Activated naive CD8-positive, alpha-beta T cell treated with anti-CD3 and anti-CD28 coated beads, Interleukin-2, amount 50 U/mL, for 24 hours (primary cell): ENCODE measurements around the gene ADGRG6.

Source experiments
- ATAC-seq: fragments of 150-1000 bp; cut with Tn5 transposase; one replicate; pipeline ENCODE4 v1.10.0; 2021
- DNase-seq: peaks from one replicate; pipeline ENCODE4 v3.0.0; 2021
- H3K27ac Mint-ChIP-seq: one replicate; pipeline ENCODE4 v1.8.0; 2021; ENCODE audit warnings: mild to moderate bottlenecking, mixed read lengths
- H3K27me3 Mint-ChIP-seq: one replicate; pipeline ENCODE4 v1.8.0; 2021; ENCODE audit warnings: mixed read lengths
- H3K36me3 Mint-ChIP-seq: one replicate; pipeline ENCODE4 v1.8.0; 2021; ENCODE audit warnings: low read depth, mixed read lengths
- H3K4me1 Mint-ChIP-seq: one replicate; pipeline ENCODE4 v1.8.0; 2021; ENCODE audit warnings: mixed read lengths
- H3K4me3 Mint-ChIP-seq: one replicate; pipeline ENCODE4 v1.8.0; 2021; ENCODE audit warnings: mild to moderate bottlenecking, moderate library complexity, mixed read lengths
- H3K9me3 Mint-ChIP-seq: one replicate; pipeline ENCODE4 v1.8.0; 2021; ENCODE audit warnings: mixed read lengths

ADGRG6 gene

DNA sequence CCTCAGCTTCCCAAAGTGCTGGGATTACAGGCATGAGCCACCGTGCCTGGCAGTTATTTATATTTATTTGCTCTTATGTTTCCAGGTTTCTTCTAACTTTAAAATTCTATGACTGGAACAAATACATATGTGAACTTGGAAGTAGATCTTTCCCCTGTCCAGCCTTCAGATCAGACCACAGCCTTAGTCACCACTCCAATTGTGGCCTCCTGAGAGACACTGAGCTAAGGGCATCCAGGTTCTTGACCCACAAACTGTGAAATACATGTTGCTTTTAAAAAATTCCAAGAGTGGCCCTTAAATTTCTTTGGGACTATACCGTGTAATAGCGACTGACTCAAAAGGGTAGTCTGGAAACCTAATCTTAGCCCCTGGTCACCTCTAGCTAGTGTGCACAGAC lies 1.5 kb upstream of the ADGRG6 start:
- H3K4me3 Mint-ChIP-seq, result no peak overlapping the region
- DNase-seq (no peak), ATAC-seq (no peak)
- no peaks in the 10 kb centered on the region for H3K9me3 Mint-ChIP-seq
- peaks cover 22% of the 10 kb centered on the region for H3K27me3 Mint-ChIP-seq
- peaks cover 13% of the 10 kb centered on the region for H3K4me1 Mint-ChIP-seq
- H3K36me3 Mint-ChIP-seq, result no peaks in the 10 kb centered on the region
- H3K27ac Mint-ChIP-seq, result no peak overlapping the region

DNA sequence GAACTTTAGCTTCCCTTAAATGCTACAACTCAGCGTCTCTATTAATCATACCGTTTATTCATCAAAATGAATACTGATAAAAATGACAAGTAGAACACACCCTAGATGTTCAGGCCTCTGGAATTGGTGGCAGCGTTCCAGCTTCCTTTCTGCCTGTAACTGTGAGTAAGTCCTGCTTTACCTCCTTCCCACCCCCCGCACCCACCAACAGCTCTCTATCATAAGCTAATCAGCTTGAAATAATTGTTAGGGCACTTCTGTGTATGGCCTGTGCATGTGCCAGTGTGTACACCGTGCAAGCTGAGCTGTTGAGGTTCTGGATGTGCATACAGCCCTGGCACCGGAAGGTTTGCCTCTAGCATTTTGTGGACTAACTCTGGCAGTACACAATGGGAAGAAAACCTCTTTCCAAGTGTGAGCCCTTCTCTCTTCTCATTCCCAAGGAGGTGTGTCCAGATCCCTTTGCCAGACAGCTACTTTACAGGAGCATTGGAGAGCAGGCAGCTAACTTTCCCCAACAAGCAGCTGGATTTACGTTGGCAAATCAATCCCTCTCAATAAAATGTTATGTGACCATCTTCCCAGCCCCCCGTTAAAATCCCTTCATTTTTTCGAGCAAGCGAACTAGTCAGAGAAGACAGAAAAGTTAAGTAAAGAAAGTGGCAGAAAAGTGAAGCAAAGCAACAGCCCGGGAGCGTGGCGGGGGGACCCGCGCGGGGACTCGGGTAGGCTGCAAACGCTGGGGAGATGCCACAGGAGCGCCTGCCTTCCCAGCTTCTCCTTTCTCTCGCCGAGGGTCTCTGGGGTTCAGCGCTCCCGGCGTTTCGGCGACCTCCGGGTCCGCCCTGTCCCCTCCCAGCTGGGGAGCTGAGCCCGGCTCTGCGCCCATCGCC lies 803 bp upstream of the ADGRG6 start:
- H3K4me1 Mint-ChIP-seq, result peaks cover 13% of the 10 kb centered on the region
- no peaks in the 10 kb centered on the region for H3K9me3 Mint-ChIP-seq
- H3K4me3 Mint-ChIP-seq, result peak overlapping the region; percentile 78
- no peak for DNase-seq
- ATAC-seq, result peak; percentile 11
- H3K27me3 Mint-ChIP-seq, result peaks cover 22% of the 10 kb centered on the region
- H3K27ac Mint-ChIP-seq, result no peak overlapping the region
- H3K36me3 Mint-ChIP-seq, result no peaks in the 10 kb centered on the region

DNA sequence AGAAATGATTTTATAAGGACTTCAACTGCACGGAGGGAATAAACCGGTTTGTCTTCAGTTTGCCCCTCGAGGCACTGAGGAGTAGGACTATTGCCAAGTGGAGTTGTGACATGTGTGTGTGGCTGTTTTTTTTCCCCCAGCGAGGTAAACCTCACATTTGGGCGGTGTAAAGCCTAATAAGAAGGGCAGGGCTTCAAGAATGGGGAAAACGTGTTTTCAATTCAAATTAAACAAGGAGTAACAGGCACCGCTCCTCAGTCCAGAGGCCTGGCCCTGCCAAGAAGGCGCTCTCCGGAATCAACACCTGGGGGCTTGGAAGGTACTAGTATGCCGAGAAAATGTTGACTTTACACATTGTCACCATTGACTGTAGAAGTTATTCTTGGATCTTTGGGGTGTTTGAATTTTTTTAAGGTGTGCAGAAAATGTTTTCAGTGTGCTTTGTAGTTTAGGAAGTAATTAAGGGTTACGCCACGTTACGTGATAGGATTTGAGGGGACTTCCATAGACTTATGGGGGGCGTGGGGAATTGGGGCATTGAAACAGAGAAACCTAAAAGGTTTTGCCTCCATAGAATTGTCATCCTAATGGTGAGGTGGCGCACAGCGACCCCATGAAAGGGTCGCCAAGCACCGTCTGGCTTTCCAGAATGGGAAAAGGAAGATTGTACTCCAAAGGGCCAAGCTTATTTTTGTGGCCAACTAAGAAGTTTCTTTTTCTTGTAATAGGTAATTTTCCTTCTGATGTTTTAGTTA lies 791 bp downstream of the ADGRG6 start:
- Mint-ChIP-seq H3K4me3 (peak overlapping the region; percentile 78), H3K27ac (peak overlapping the region; percentile 68)

DNA sequence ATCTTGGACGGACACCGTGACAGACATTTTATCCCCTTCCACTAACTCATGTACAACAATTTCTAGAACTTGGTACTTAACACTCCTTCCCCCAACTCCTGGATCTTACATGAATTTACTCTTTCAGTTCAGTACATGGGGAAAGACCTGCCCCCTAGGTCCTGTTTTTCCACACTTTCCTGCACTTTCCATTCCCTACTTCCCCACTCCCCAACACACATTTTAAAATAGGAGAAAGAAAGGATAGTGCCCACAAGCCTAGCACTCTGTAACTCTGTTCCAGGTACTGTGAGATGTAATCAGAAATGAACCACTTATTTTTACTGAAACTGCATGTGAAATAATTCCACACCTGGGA lies 1.3 kb downstream of the ADGRG6 start:
- Mint-ChIP-seq H3K36me3 (no peaks in the 10 kb centered on the region), H3K4me3 (no peak overlapping the region), H3K27me3 (peaks cover 25% of the 10 kb centered on the region), H3K4me1 (peaks cover 11% of the 10 kb centered on the region), H3K27ac (no peak overlapping the region), H3K9me3 (no peaks in the 10 kb centered on the region)
- no peak for ATAC-seq
- no peak for DNase-seq

More for the DNA sequence above, 791 bp downstream of the ADGRG6 start:
- DNase-seq, result no peak
- no peaks in the 10 kb centered on the region for H3K9me3 Mint-ChIP-seq
- H3K4me1 Mint-ChIP-seq, result peaks cover 13% of the 10 kb centered on the region
- ATAC-seq, result no peak
- H3K27me3 Mint-ChIP-seq, result peaks cover 25% of the 10 kb centered on the region
- H3K36me3 Mint-ChIP-seq, result no peaks in the 10 kb centered on the region

DNA sequence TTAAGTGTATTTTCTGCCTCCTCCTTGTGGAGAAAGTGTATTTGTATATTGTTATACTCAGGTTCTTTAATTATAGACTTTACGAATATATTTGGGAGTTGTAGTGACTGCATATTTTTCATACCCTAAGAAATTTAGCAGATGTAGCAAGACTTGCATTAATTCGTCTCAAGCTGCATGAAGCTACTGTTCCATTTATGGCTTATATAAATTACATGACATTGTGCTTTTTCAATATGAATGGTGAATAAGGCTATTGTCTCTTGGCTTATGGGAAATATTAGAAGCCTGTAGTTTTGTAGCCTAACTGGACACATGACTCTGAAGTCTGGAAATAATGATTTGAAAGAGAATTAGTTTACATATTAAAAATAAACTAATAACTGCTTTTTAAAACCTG lies 2.4 kb downstream of the ADGRG6 start:
- H3K36me3 Mint-ChIP-seq, result no peaks in the 10 kb centered on the region
- H3K9me3 Mint-ChIP-seq, result no peaks in the 10 kb centered on the region
- H3K27ac Mint-ChIP-seq, result no peak overlapping the region
- DNase-seq (no peak), ATAC-seq (no peak)
- no peak overlapping the region for H3K4me3 Mint-ChIP-seq
- H3K27me3 Mint-ChIP-seq, result peaks cover 26% of the 10 kb centered on the region
- H3K4me1 Mint-ChIP-seq, result peaks cover 11% of the 10 kb centered on the region

DNA sequence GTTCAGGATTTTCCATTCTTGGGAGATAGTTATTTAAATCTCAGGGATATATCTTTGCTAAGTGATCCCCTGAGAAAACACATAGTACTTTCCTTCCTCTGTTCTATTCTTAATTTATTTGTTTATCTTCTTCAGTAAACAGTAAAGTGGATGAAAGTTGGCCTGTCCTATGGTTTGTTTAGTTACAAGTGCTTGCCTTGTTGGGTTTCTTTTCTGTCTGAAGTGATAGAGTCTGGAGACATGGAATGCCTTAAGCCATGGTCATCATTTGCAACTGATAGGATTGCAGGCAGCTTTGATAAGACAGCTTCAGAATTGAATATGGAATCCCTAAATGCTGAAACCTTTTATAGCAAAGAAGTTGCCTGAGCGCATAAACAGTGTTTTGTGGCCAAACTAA lies 4.9 kb downstream of the ADGRG6 start:
- ATAC-seq, result no peak
- Mint-ChIP-seq H3K4me1 (peaks cover 6% of the 10 kb centered on the region), H3K4me3 (no peak overlapping the region), H3K27ac (no peak overlapping the region), H3K9me3 (no peaks in the 10 kb centered on the region), H3K36me3 (no peaks in the 10 kb centered on the region), H3K27me3 (peaks cover 16% of the 10 kb centered on the region)
- DNase-seq, result no peak

DNA sequence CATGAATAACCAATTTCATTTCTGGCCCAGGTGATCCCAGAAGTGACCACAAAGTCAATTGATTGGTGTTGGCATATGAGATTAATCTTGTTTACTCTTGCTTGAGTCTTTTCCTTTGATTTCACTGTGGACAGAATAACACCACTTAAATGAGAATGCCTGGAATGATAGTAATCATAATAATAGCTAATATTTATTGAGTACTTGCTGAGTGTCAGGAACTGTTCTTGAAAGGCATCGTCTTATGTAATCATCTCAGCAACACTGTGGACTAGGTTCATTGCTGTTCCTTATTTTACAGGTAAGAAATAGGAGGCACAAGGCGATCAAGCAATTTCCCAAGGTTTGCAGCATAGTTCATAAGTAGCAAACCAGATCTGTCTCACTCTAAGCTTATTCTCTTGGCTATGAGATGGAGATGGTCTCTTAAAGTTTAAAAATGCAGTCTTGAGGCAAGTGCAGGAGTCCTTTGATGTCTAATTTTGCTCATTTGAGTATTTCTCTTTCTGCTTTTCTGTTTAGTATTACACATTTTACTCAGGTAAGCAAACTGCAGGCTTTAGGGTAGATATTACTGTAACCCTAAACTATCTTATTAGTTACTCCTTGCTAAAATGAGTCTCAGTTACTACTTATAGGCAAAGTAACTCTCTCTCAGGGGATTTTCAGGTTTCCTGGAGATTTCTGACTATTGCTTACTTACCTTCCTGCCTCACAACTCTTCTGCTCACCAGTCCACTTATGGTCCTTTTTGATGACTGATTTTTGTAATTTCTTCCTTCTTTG lies 6.3 kb downstream of the ADGRG6 start:
- DNase-seq (no peak), ATAC-seq (no peak)
- H3K9me3 Mint-ChIP-seq, result no peaks in the 10 kb centered on the region
- peaks cover 6% of the 10 kb centered on the region for H3K27me3 Mint-ChIP-seq
- no peak overlapping the region for H3K27ac Mint-ChIP-seq
- H3K4me3 Mint-ChIP-seq, result no peak overlapping the region
- no peaks in the 10 kb centered on the region for H3K36me3 Mint-ChIP-seq
- no peaks in the 10 kb centered on the region for H3K4me1 Mint-ChIP-seq

DNA sequence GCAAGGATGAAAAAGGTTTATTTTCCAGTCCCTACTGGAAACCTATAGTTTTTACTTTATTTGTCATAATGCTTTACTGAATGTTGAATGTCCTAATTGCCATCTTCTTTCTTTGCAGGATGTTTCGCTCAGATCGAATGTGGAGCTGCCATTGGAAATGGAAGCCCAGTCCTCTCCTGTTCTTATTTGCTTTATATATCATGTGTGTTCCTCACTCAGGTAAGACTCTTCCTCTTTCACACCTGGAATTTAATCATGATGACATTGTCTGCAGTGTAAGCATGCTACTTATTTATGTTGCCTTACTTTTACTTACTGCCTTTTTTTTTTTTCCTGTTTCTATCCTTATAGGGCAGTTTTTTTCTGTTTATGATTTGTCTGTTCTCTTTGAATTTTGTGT lies 7.6 kb downstream of the ADGRG6 start:
- Mint-ChIP-seq H3K27ac (no peak overlapping the region), H3K4me3 (no peak overlapping the region), H3K27me3 (peaks cover 5% of the 10 kb centered on the region), H3K9me3 (no peaks in the 10 kb centered on the region), H3K4me1 (no peaks in the 10 kb centered on the region), H3K36me3 (no peaks in the 10 kb centered on the region)
- no peak for ATAC-seq
- no peak for DNase-seq

DNA sequence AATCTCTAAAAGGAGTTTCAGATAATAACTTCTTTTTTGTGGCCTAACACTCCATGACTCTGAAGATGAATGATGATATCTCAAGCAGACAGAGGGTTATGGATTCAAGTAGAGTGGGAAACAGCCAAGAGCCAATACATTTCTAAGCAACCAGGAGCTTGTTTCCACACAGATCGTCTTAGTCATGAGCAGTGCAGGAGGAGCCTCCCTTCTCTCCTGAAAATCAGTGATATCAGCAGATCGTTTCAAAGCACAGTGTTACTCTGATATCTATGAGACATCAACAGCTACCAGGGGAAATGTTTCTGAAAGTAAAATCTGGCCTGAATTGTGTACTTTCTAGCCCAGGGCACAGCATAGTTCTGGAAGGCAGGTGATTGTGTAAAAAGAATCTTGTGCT lies 11.5 kb downstream of the ADGRG6 start:
- Mint-ChIP-seq H3K27ac (no peak overlapping the region), H3K4me3 (no peak overlapping the region), H3K4me1 (no peaks in the 10 kb centered on the region), H3K27me3 (peaks cover 1% of the 10 kb centered on the region), H3K36me3 (no peaks in the 10 kb centered on the region), H3K9me3 (no peaks in the 10 kb centered on the region)
- no peak for ATAC-seq
- no peak for DNase-seq

DNA sequence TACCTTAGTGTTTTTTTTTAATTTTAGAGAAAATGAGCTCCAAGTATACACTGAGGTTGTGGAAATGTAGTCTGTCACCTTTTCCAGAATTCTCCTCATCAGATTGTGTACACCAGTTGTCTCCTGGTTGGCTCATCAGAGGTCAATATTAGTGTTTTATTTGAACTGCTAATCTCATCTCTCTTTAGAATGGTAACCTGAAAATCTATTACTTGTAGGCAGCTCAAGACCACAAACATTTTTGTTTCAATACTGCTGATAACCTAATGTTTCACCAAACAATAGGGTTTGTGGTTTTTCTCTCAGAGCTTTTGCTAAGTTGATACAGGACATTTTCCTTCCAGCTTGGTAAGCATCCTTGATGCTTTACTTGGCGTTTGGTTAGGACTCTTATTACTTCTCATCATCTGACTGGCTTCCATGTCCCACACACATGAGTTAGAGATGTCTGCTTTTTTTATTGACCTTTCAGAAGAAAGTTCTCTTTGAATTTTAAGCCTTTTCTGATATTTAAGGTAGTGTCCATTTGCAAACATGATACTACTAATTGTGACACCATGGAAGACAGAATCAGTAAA lies 15.1 kb downstream of the ADGRG6 start:
- H3K27me3 Mint-ChIP-seq, result no peaks in the 10 kb centered on the region
- no peak overlapping the region for H3K4me3 Mint-ChIP-seq
- H3K27ac Mint-ChIP-seq, result no peak overlapping the region
- no peaks in the 10 kb centered on the region for H3K36me3 Mint-ChIP-seq
- no peak for ATAC-seq
- DNase-seq, result no peak
- no peaks in the 10 kb centered on the region for H3K9me3 Mint-ChIP-seq
- no peaks in the 10 kb centered on the region for H3K4me1 Mint-ChIP-seq

DNA sequence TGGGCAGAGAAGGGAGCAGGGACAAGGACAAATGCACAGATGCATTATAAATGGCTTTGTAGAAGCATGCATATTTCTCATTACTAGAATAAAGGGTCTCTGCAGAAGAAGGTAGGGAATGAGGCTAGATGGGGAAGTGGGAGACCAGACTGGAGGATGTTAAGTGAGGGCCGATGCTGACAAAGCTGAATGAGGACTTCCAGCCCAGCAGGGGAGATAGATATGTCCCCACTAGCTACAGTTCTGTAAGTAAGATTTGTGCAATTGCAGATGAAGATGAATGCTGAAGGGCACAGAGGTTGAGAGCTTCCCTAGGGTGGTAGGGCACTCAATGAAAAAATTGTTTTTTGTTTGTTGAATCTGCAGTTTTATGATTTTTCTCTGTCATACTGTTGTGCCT lies 16.9 kb downstream of the ADGRG6 start:
- H3K4me1 Mint-ChIP-seq, result no peaks in the 10 kb centered on the region
- H3K9me3 Mint-ChIP-seq, result no peaks in the 10 kb centered on the region
- no peak overlapping the region for H3K4me3 Mint-ChIP-seq
- H3K36me3 Mint-ChIP-seq, result no peaks in the 10 kb centered on the region
- H3K27me3 Mint-ChIP-seq, result no peaks in the 10 kb centered on the region
- ATAC-seq (no peak), DNase-seq (no peak)
- H3K27ac Mint-ChIP-seq, result no peak overlapping the region

DNA sequence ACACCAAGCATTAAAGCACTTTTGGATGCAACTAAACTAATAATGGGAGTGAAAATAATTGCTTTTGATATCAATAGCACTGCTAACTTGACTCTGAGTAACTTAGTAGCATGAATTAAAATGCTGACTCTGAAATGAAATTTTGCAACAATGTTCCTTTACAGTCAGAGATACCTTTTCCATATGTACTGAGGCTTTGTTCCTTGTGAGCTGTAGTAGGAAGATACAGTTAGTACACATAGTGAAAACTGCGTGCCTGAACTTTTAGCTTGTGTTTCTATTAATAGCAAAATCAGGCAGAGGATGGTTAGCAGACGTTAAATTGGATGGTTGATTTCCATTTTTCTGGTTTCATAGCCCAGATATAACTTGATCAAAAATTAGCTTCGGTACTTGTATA lies 18.6 kb downstream of the ADGRG6 start:
- no peaks in the 10 kb centered on the region for H3K9me3 Mint-ChIP-seq

DNA sequence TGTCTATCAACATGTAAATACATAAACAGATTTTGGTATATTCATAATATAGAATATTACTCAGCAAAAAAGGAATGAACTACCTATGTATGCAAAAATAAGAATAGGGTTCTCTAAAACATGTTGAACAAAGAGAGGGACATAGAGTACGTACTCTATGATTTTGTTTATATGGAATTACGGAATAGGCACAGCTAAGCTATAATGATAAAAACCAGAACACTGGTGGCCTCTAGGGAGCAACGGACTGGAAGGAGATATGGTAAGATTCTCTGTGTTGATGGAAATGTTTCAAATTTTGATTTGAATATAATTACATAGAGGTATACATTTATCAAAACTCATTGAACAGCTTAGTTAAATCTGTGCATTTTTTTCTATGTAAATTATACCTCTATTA lies 19.6 kb downstream of the ADGRG6 start:
- H3K27me3 Mint-ChIP-seq, result no peaks in the 10 kb centered on the region
- no peaks in the 10 kb centered on the region for H3K36me3 Mint-ChIP-seq
- no peaks in the 10 kb centered on the region for H3K9me3 Mint-ChIP-seq
- H3K4me3 Mint-ChIP-seq, result no peak overlapping the region
- ATAC-seq, result no peak
- DNase-seq, result no peak
- H3K27ac Mint-ChIP-seq, result no peak overlapping the region
- no peaks in the 10 kb centered on the region for H3K4me1 Mint-ChIP-seq

More for the DNA sequence above, 18.6 kb downstream of the ADGRG6 start:
- no peak for DNase-seq
- H3K27me3 Mint-ChIP-seq, result no peaks in the 10 kb centered on the region
- no peak overlapping the region for H3K4me3 Mint-ChIP-seq
- H3K36me3 Mint-ChIP-seq, result no peaks in the 10 kb centered on the region
- no peaks in the 10 kb centered on the region for H3K4me1 Mint-ChIP-seq
- no peak overlapping the region for H3K27ac Mint-ChIP-seq
- ATAC-seq, result no peak

DNA sequence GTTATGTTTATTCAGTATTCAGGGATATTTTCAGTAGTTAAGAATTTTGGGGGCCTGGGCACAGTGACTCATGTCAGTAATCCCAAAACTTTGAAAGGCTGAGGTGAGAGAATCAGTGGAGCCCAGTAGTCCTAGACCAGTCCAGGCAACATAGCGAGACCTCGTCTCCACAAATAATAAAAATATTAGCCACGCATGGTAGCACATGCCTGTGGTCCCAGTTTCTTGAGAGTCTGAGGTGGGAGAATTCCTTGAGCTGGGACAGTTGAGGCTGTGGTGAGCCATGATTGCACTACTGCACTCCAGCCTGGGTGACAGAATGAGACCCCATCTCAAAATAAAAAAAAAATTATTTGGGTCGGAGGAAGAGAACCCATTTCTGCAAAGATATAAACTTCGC lies 20.3 kb downstream of the ADGRG6 start:
- Mint-ChIP-seq H3K27me3 (no peaks in the 10 kb centered on the region), H3K36me3 (no peaks in the 10 kb centered on the region), H3K4me1 (no peaks in the 10 kb centered on the region), H3K4me3 (no peak overlapping the region), H3K27ac (no peak overlapping the region), H3K9me3 (no peaks in the 10 kb centered on the region)
- DNase-seq (no peak), ATAC-seq (no peak)
